Activated CD8-positive, alpha-beta memory T cell treated with anti-CD3 and anti-CD28 coated beads, Interleukin-2, amount 50 U/mL, for 1 hour (primary cell): ENCODE data around the gene INKA2.
"Not testable (repeated sequence)": the region's sequence is repeated elsewhere in the genome, so short reads cannot be mapped to it uniquely, and the experiment has no call there.

Source experiments
- DNase-seq: peaks from one replicate; pipeline ENCODE4 v3.0.0-alpha.2; 2020; ENCODE audit errors: extremely low read depth

Gene INKA2

DNA sequence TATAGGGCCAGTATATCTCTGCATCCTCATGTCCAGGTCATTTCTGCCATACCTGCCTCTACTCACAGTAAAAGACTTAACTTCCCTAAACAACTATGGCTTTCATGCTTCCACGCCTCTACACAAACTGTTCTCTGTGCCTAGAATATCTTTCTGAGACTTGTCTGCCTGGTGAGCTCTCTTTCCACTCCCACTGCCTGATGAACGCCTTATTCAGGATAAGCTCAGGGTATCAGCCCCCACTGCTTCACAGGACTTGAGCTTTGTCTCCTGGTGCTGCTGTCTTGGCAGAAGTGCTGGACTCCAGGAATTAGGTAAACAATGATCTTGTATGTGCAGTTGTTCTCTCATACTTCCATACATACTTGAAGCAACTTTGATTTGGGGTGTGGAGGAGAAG, 11.7 kb upstream of the INKA2 start:
- no peak for DNase-seq

DNA sequence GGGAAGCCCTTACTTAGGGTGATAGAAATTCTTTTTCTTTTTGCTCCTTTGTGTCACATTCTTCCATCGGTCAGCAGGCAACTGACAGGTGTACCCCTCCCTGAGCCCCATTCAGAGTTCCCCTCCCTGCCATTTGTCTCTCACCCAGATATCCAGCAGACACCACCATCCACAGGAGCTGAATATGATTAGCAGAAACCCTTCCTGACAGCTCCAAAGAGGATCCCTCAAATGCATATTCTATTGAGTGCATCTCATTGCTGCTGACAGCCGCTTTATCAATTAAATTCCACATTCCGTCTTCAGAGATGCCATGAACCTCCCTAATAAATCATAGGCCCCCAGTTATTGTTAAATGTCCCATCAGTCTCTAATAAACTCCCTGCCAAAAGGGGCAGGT, 10.4 kb upstream of the INKA2 start:
- DNase-seq = no peak

DNA sequence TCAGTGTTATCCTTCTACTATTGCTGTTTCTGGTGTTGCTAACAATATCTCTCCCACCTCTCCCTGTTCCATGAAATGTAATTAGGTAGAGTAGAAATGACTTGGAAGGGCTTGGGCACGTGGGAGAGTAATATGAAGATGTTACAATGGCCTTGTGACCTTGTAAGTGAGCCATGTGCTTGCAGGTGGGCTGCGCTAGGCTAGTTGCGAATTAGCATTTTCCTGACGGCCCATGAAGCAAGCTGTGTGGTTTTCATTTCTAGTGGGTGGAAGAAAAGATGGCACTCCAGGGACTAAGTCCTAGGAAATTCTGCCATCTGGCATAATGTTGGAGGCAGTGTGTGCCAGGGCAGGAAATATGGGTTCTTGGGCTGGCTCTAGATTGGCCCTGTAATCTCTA, 8.8 kb upstream of the INKA2 start:
- DNase-seq = no peak

DNA sequence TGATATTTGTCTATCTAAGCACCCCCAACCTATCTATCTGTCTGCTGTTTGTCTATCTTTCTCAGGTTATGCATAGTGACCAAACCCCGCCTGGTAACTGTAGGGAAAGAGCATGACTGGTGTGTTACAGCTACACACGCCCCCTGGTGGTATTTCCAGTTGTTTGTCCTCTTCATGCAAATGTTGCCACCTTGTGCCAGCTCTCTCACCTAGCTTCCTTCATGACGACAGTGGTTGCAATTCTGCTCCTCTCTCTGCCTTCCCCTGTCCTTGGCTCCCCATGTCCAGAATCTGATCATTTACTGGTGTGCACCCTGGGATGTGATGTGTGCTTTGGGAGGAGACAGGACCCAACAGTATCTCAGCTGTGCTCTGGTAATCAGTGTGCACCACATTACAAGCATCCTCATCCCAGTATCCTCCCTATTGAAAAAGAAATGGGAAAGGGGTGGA, 8.1 kb upstream of the INKA2 start:
- no peak for DNase-seq

DNA sequence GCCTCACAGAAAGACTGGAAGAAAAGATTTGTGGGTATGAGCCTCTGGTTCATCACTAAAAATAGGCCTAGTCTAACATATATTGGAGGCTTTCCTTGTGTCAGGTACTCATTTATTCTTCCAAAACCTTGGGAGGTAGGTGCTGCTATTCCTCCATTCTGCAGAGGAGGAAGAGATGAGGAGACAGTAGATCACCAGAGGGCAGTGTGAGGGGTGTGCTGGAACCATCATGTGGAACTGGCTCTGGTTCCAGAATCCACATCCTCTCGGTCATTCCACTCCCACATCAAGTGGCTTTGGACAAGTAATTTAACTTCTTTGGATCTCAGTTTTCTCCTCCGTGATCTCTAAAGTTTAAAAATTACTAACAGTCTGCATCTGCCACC, 7.4 kb upstream of the INKA2 start:
- DNase-seq = no peak

DNA sequence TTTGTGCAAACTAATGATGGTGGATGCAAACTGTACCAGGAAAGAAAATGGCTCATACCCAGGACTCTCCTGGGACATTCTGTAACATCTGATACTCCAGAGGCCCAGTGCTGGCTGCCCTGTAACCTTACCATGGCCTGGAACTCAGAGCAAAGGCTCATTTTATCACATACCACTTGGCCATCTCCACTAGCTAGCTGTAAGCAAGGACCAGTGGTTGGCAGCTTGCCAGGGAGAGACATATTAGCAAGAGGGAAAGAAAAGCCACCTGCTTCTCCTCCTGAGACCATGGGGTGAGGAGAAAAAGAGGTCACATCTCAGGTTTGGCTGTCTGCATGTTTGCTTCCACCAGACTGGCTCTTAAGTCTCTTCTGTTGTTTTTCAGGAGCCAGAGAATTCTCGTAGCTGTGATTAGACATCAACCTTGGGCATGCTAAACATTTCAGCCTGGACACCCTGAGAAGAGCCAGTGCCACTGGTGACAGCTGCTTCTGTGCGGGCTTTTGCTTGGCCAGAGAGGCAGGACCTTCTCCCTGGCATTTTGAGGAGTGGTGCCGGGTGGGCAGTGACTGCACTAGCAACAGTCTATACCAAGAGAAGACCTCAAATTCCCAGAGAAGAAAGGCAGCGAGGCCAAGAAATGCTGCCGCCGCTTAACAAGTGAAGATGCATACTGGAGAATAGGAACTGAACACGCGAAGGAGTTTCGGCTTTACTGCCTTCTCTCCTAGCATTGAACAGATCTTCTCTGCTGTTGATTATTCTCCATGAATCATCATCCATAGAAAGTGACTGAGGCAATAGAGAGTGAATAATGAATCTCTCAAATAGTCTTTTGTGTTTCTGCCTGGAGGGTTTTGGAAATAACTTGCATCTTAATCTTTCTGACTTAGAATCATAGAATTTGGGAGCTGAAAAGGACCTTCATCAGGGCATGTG, 6.7 kb upstream of the INKA2 start:
- DNase-seq = no peak

DNA sequence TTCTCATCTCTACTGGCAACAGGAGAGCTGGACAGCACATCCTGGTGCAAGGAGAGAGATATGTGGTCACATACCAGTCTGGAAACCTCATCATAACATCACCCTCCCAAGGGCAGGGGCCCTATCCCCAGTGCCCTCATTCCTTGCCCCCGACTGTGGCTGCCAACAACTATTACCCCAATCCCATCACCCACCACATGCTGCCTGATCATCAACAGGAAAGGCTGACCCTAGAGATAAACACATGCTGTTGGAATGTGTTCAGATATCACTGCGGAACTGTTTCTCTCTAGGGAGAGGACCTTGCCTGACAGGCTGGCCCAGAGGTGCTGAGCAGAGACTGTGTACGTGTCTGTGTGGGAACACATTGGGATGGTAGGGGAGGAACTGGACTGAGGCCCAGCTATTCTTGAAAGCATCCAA, 4.5 kb upstream of the INKA2 start:
- no peak for DNase-seq

DNA sequence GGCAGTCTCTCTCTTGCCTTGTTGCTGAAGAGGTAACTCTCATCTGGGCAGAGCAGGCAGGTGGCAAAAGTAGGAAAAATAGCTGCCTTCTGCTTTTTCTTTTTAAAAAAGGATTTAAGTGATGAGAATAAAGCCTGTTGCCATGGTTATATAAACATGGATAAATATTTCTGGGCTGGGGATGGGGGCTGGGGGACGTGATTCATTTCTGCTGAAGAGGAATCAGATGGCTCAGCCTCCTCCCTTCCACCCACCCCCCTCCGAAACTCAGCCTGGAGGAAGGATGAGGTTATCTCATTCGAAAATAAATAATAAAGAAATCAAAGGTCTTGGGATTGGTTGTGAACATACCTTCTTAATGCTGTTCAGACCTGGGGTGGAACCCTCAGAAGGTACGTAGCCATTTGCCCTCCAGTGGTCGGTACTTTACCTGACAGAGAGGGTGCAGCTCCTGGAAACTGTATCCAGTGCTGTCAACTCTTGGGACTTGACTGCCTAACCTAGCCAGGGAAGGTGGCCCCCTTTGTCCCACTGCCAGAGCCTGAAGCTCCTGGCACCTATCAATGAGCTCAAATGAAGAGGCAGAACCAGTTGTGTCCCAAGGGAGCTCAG, 3.8 kb upstream of the INKA2 start:
- no peak for DNase-seq

DNA sequence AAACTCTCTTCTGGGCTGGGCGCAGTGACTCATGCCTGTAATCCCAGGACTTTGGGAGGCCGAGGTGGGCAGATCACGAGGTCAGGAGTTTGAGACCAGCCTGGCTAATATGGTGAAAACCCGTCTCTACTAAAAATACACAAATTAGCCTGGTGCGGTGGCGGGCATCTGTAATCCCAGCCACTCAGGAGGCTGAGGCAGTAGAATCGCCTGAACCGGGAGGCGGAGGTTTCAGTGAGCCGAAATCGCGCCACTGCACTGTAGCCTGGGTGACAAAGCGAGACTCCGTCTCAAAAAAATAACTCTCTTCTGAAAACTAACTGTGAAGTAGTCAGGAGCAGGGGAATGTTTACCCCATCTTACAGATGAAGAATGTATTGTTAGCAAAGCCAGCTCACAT, 3.1 kb upstream of the INKA2 start:
- not testable (repeated sequence) for DNase-seq

DNA sequence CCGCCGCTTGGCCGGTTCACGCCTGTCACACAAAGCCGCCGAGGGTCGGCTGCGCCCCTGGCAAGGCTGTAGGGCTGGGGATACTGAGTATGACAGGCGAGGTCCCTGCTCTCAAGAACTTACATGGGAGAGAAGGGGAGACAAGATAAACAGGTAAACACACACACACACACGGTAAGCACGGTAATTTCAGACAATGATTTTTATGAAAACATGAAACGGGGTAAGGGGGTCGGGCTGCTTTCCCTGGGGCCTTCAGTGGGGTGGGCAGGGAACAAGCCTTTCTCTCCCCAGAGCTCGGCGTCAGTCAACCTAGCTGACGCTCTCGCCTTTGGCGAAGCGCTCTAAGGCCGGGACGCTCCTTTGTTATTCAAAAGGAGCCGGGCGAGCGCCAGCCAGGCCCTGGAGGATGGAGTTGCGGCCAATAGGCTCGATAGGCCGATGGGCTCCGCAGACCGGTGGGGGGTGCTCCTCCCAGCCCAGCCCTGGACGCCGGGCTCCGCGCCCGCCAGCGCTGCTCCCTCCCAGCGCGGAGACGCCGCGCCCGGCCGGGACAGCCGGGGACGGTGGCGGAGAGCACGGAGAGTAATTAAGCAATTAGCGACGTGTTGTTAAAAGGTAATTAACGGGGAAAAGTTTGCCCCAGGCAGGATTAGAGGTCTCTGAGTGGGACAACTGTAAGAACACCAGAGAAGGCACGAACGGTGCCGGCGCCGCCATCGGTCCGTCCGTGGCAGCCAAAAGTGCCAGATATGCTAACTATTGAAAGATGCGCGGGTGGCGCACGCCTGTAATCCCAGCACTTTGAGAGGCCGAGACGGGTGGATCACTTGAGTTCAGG, 950 bp upstream of the INKA2 start:
- no peak for DNase-seq

DNA sequence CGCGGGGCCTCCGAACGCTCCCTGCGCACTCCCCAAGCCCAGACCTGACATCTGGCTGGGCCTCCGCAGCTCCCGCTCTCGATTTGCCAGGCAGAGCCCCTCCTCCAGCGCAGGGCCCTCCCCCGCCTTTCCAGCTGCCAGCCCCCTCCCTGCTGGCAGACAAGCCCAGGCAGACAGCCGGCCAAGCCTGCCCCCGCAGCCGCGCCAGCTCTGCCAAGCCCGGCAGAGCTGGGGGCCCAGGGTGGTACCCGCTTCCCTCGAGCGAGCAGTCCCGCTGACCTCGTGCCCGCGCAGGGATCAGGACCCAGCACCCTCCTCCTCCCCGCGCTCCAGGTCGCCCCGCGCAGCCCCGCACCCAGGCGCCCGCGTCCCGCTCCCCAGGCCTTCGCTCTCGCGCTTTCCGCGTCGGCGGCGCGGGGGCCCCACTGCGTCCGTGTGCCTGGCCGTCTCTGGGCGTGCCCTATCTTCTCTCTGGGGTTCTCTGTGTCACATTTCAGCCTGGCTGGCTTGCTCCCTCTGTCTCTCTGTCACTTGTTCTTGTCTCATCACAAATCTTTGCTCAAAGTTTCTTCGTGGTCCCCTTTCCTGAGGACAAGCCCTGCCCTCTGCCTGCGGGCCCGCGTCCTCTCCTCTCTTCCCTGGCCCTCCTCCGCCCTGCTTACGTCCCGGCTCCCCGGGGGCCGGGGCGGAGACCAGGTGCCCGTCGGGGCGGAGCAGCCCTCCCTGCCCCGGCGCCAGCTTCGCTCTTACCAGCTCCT, 580 bp downstream of the INKA2 start:
- DNase-seq = no peak

DNA sequence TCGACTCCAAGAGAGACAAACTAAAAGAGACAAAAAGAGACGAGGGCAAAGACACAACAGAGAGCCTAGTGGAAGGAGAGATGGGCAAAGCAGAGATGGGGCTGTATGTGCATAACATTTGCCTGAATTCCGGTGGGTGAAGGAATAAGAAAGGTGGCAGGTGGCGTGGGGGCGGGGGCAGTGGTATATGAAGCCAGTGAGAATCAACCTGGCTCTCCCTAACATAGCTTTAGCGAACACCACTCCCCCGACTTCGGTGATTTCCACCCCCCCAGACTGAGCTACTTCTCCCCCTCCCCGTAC, 1.1 kb downstream of the INKA2 start:
- no peak for DNase-seq

DNA sequence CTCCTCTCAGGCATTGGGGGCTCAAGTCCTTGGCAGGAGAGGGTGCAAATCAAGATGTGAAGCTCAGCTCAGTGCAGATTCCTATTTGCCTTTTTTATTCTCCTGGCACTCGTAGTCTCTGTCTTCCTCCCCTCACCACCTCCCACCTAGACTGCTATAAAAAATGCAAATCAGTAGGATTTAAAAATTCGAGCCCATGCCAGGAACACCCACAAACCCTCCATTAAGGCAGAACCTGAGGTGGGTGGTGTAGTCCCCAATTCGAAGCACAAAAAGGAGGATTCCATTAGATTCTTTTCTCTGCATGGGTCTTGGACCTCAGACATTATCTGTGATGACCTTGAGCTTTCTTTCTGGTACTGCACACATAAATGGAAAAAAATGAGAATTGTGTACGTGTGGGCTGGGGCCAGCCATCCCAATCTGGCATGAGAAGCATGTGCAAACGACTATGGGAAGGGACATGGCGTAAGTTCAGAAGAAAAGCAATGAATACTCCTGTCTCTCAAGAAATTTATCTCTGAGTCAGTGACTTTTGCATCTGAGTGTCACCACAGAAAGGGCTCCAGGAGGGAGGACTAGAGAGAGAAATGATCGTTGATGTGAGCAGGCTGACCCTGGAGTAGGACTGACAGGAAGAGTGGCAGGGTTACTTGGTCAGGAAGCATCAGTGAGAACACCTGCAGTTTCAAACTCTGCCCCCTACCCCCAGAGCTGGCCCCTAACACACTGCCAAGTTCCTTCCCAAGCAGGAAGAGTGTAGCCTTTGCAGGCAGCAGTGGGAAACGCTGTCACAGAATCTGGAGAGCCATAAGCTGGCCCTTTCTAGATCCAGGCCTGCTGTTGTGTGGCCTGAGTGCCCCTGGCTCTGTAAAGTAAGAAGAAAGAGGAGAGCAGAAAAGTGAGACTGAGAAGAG, 1.7 kb downstream of the INKA2 start:
- DNase-seq = no peak

DNA sequence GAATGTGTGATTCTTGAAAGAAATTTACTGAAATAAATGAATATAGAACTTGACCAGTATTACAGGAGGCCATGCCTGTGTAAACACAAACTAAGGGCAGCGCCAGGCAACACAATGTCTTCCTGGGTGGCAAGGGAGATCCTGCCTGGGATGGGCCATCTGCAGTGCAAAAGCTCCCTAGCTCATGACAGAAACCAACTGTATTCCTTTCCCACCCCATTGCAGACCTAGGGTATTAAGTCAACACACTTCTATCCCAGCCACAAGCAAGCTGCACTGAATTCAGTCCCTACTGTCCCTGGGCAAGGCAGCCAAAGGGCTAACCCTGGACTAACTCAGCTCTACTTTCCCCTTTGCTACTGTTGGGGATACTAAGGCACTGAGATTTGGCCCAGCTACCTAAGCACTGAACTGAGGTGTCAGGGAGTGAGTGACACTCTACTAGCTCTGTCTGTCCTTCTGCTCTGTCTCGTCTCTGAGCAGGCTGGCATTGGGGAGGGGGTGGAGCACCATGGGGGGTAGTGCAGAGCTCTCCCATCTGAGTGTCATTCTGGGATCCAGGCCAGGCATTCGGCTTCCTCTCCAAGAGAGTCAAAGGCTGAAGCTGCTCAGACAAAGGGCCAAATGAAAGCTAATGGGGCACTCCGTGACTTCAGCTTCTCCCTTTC, 2.5 kb downstream of the INKA2 start:
- no peak for DNase-seq

DNA sequence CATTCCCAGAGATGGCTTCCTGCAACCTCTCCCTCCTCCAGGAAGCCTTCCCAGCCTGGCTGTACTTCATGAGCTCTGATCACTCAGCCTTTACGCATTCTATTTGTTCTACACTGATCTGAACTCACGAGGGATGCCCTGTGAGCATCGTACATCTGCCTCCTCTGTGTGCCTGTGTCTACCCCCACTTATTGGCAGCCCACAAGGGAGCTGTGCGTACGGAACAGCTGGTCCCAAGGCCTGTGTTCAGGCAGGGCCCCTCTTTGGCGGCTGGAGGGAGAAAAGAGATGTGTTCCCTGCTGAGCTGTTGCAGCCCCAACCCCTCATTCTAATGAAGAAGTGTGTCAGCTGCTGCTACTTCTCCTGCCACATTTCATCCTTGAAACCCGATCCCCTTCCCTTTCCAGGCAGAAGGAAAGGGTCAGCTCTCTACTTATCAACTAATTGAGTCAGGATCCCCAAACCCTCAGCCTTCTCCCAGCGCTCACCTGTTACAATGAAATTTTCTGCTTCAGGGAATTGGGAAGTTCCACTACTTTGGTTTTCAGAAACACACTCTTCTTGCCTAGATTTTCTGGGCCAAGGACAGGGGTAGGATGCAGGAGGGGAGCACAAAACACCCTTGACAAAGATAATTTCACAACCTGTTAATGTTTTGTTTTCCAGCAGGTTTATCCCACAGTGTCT, 3.2 kb downstream of the INKA2 start:
- DNase-seq = no peak

DNA sequence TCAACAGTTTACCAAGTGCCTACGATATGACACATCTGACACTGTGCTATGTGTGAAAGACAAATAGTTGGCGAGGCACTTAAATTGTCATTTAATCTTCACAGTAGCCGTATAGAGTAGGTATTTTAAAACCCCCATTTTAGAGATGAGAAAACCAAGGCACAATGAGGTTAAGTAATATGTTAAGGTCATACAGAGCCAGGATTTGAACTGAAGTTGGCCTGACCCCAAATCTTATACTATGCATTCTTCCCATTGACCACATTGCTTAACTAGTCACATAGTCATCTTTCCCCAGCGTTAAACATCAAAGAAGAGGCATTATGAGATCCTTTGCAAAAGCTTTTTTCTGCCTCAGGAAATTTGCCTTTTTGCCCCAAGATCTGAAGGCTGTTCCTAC, 3.9 kb downstream of the INKA2 start:
- DNase-seq = no peak

DNA sequence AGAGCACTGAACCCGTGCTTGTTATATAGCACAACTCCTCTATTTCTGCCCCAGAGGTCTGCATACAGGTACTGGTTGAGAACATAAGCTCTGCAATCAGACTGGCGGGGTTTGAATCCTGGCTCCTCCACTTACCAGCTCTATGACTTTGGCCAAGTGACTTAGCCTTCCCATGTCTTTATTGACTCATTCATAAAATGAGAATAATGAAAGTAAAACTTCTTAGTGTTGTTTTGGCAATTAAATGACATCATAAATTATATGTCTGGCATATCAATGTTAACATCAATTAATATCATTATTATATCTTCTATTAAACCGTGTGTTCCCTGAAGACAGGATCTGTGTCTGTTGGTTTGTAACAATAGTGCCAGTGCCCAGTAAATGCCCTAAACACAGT, 4.3 kb downstream of the INKA2 start:
- DNase-seq = no peak

DNA sequence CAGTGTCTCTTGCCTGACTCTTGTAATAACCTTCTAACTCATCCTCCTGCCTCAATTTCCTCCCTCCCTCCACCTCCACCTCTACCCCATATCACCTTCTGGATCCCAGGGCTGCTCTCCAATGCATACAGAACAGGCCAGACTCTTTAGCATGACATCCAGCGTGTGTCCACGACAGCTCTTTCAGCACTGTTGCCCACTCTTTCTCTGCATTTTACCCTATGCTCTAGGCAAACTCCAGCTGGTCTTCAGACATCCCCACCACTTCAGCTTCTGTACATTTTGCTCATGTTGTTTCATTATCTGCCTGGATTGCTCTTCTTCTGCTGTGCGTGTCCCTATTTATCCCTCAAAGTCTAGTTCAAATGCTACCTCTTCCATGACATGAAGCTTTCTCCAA, 4.8 kb downstream of the INKA2 start:
- no peak for DNase-seq

DNA sequence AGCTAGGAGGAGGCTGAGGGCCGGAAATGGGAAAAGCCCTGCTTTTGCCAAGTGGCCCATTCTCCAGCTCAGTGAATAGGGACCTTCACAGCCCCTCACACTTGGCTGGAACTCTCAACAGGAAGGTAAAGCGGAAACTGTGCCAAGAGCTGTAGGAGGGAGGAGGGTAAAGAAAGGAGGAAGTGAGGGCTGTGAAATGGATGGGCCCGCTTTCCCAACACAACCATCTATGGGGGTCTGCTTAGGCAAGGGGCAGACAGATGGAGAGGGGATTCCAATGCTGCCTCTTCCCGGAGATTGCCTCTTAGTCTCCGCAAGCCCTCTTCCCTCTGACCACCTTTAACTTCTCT, 5.2 kb downstream of the INKA2 start:
- DNase-seq = no peak
